DND-41 (cell line): ENCODE data around the gene PLEKHG3.

Source experiments
- EZH2 ChIP-seq: IDR thresholded peaks from 3 replicates; pipeline ENCODE4 v1.6.1; 2012; ENCODE audit warnings: borderline replicate concordance, low read depth, mild to moderate bottlenecking, moderate library complexity, low read length, inconsistent platforms; ENCODE audit not compliant: severe bottlenecking
- TF ChIP-seq, protein P1 (sequence below): IDR thresholded peaks from 2 replicates; pipeline ENCODE4 v1.5.1; 2012; ENCODE audit warnings: borderline replicate concordance, low read length, moderate library complexity, mild to moderate bottlenecking; ENCODE audit not compliant: poor library complexity, severe bottlenecking; ENCODE audit errors: extremely low read depth

DNA sequence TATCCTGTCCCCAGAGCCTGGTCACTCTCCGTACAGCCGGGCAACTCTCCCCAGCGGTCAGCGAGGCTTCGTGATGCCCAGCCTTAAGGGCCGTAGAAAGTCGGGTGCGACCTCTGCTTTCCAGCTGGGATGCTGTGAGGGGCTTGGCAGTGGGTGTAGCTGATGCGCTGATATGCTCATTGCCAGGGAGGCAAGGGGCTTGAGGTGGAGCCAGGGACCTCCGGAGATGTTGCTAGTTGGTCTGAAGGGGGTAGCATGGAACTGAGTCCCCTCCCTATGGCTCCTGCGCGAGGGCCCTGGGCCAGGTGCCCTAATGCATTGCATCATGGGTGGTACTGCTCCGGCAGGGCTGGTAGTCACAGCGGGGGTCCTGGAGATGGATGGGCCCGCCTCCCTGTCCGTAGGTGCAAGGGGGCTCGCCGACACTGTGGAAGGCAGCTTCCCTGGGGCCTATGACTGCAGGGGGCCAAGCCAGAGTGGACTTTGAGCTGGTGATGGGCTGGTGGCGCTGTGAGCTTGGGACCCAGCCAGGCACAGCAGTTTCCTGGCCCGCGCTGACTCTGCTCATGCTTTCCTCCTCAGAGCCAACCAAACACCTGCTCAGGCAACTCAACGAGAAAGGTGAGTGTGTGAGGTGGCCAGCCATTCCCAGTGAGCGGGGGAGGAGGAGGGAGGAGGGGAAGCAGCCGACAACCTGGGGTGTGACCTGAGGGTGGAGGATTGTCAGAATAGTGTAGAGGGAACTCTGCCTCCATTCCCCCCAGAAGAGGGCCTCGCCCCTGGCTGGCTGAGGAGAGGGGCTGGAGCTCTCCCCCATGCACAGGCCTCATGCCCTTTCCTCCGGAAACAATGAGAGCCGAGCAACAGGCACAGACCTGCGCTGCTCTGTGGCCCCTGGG, 32.3 kb downstream of the PLEKHG3 start:
- TF ChIP-seq, protein P1, sequence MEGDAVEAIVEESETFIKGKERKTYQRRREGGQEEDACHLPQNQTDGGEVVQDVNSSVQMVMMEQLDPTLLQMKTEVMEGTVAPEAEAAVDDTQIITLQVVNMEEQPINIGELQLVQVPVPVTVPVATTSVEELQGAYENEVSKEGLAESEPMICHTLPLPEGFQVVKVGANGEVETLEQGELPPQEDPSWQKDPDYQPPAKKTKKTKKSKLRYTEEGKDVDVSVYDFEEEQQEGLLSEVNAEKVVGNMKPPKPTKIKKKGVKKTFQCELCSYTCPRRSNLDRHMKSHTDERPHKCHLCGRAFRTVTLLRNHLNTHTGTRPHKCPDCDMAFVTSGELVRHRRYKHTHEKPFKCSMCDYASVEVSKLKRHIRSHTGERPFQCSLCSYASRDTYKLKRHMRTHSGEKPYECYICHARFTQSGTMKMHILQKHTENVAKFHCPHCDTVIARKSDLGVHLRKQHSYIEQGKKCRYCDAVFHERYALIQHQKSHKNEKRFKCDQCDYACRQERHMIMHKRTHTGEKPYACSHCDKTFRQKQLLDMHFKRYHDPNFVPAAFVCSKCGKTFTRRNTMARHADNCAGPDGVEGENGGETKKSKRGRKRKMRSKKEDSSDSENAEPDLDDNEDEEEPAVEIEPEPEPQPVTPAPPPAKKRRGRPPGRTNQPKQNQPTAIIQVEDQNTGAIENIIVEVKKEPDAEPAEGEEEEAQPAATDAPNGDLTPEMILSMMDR = no peak
- TF ChIP-seq EZH2 = no peak
